ENCODE measurements around the gene PIP4K2A.

- TF ChIP-seq CTCF (IDR thresholded peaks at IDR 0.05) (no peak), ZFX (IDR thresholded peaks at IDR 0.05; ENCODE audit: borderline replicate concordance) (no peak)
These were observed 39.8 kb downstream of the PIP4K2A start for GRCh38 chr10:22674573-22674930.

Measured in 22Rv1 (cell line).